Heart left ventricle (tissue), 13 donors: ENCODE results near the gene TTI1.

Source experiments
- POLR2A ChIP-seq, 2 donors: fragments of 450-650 bp; IDR thresholded peaks; one replicate each; pipeline ENCODE4 v1.6.1; 2017; ENCODE audit warnings: antibody characterized with exemption in 2 of 2, mild to moderate bottlenecking in 2 of 2, moderate library complexity in 2 of 2
- TF ChIP-seq, protein P1 (sequence below), 12 donors: fragments of 200-600 bp; sonication (generic) in 4 of 12; IDR thresholded peaks; one replicate each; pipeline versions ENCODE4 v1.5.0 to v1.8.0; 2018 to 2022; ENCODE audit warnings: antibody characterized with exemption in 12 of 12, mild to moderate bottlenecking in 5 of 12
- donor health status: ischemic (EF 13 %, LVEDD 7.1; RV severe dilation, severe dysfunction).
- donor health status: DM: no; HTN: yes; CAD: no.
- donor health status: DM: no; HTN: no; CAD: no.
- donor health status: ischemic (EF 25% LVEDD 6.9; RV normal size, moderate dysfunction).
- donor health status: ischemic (EF 25% LVEDD 5.7; RV mildly dilated, moderate dysfunction).
- donor health status: ischemic (EF 35%, LVEDD 5.7; RV mildly dilated, moderate dysfunction).
- donor health status: nonischemic (EF 11% LVEDD 7.7; RV severe dilation, severe dysfunction).
- donor health status: DM: yes; HTN: yes; CAD: no.
- donor health status: PGD.
- donor health status: ischemic (EF 29% LVEDD 5.4; RV normal size, mild dysfunction).
- donor health status: nonischemic (EF 23%, LVEDD 6.1; RV moderate dilation, normal function).

DNA sequence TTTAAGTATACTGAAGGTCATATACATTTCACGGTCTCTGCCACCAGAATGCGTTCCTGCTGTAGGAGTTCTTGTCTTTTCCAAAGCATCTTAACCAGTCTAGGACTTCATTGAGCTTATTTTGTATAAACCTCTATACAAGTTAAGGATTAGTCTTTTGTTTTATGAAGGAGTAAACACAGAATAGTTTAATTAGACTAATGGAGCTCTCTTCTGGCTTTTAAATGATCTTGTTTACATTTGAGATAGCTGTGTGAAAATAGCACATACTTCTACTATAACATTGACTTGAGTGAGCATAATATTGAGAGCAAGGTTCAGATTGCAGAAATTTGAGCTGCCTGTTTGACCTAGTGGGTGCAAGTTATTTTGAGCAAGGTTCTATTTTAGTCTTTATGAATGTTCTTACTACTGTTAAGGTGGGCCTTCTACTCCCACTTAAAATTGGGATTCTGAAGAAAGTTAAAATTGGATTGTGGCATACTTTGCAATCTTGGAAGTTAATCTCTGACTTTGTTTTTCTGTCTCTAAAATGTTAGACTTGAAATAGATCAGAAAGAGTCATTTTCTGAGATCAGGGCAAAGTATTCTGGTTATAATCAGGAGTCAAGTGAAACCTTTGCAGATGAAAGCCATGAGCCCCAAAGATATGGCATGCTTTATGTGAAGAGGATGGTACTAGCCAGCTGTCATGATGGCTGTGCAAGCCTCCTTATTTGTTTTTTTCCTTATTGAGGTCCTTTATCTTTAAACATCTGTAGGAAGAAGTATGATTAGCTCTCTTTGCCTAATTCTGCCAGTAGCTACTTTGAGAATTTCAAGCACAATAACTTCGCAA, 42.1 kb upstream of the TTI1 start:
- TF ChIP-seq POLR2A (IDR thresholded peaks at IDR 0.05): peak in 1 of 2 donors; percentile 25
- TF ChIP-seq, protein P1, sequence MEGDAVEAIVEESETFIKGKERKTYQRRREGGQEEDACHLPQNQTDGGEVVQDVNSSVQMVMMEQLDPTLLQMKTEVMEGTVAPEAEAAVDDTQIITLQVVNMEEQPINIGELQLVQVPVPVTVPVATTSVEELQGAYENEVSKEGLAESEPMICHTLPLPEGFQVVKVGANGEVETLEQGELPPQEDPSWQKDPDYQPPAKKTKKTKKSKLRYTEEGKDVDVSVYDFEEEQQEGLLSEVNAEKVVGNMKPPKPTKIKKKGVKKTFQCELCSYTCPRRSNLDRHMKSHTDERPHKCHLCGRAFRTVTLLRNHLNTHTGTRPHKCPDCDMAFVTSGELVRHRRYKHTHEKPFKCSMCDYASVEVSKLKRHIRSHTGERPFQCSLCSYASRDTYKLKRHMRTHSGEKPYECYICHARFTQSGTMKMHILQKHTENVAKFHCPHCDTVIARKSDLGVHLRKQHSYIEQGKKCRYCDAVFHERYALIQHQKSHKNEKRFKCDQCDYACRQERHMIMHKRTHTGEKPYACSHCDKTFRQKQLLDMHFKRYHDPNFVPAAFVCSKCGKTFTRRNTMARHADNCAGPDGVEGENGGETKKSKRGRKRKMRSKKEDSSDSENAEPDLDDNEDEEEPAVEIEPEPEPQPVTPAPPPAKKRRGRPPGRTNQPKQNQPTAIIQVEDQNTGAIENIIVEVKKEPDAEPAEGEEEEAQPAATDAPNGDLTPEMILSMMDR (IDR thresholded peaks at IDR 0.05): no peak
